Activated CD4-positive, alpha-beta memory T cell treated with anti-CD3 and anti-CD28 coated beads, Interleukin-2, amount 10 ng/mL, durations not matched to agents 7 days and 5 days (primary cell): ENCODE results near the gene SHKBP1. TPM values are rescaled to one million over a fixed set of nuclear protein-coding genes. Genes with fewer than 3 reads are reported as not detected.

ENCODE experiments used
- CTCF ChIA-PET: fragments of 350-600 bp; sonication (Branson Sonifier 250); formaldehyde crosslinking; loops from one replicate; lab custom pipeline; 2021; ENCODE audit warnings: antibody characterized with exemption, inconsistent platforms; lab: Charles Lee
- POLR2A ChIA-PET: fragments of 350-600 bp; sonication (Branson Sonifier 250); formaldehyde crosslinking; loops from one replicate; lab custom pipeline; 2021; ENCODE audit warnings: antibody characterized with exemption; lab: Charles Lee
- DNase-seq: peaks from one replicate; pipeline ENCODE4 v3.0.0-alpha.2; 2020
- H3K27ac Mint-ChIP-seq: one replicate; pipeline ENCODE4 v1.8.0; 2021; ENCODE audit warnings: mild to moderate bottlenecking, mixed read lengths
- H3K27me3 Mint-ChIP-seq: one replicate; pipeline ENCODE4 v1.8.0; 2021; ENCODE audit warnings: mixed read lengths
- H3K36me3 Mint-ChIP-seq: one replicate; pipeline ENCODE4 v1.8.0; 2021; ENCODE audit warnings: low read depth, mixed read lengths
- H3K4me1 Mint-ChIP-seq: one replicate; pipeline ENCODE4 v1.8.0; 2021; ENCODE audit warnings: mixed read lengths
- H3K4me3 Mint-ChIP-seq: one replicate; pipeline ENCODE4 v1.8.0; 2021; ENCODE audit warnings: mild to moderate bottlenecking, mixed read lengths
- H3K9me3 Mint-ChIP-seq: one replicate; pipeline ENCODE4 v1.8.0; 2021; ENCODE audit warnings: mixed read lengths
- total RNA-seq, 2 experiments: library from RNA; stranded (reverse); gene quantifications; one replicate each; pipeline ENCODE4 v1.2.3, GENCODE V29; 2021

Gene SHKBP1, protein sequence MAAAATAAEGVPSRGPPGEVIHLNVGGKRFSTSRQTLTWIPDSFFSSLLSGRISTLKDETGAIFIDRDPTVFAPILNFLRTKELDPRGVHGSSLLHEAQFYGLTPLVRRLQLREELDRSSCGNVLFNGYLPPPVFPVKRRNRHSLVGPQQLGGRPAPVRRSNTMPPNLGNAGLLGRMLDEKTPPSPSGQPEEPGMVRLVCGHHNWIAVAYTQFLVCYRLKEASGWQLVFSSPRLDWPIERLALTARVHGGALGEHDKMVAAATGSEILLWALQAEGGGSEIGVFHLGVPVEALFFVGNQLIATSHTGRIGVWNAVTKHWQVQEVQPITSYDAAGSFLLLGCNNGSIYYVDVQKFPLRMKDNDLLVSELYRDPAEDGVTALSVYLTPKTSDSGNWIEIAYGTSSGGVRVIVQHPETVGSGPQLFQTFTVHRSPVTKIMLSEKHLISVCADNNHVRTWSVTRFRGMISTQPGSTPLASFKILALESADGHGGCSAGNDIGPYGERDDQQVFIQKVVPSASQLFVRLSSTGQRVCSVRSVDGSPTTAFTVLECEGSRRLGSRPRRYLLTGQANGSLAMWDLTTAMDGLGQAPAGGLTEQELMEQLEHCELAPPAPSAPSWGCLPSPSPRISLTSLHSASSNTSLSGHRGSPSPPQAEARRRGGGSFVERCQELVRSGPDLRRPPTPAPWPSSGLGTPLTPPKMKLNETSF
- 100 to 1,000 TPM; 139 to 150 TPM for total RNA-seq

GRCh38 chr19:40576585-40577451 is at the start of gene SHKBP1:
TSS of gene SHKBP1 (plus strand) at chr19:40576873. CDS start at chr19:40576900, 27 bp downstream.
- Mint-ChIP-seq H3K4me1 (peaks cover 24% of the 10 kb centered on the region), H3K27ac (peak within 1 kb of the TSS; percentile 71), H3K4me3 (peak within 1 kb of the TSS; percentile 85), H3K36me3 (peaks cover 19% of the 10 kb centered on the region), H3K9me3 (no peaks in the 10 kb centered on the region), H3K27me3 (no peaks in the 10 kb centered on the region)
- POLR2A ChIA-PET, result interaction anchor here (1.5 kb wide), 1 partner anchor 28 kb away, joined by 8 read pairs; no protein-coding TSS in a partner anchor
- CTCF ChIA-PET, result no interaction called here
- peak; percentile 95 for DNase-seq

- no peaks in the 10 kb centered on the region for H3K36me3 Mint-ChIP-seq
- POLR2A ChIA-PET, result no interaction called here
- no peak for DNase-seq
- H3K4me1 Mint-ChIP-seq, result peaks cover 16% of the 10 kb centered on the region
- CTCF ChIA-PET, result no interaction called here
- peaks cover 31% of the 10 kb centered on the region for H3K27me3 Mint-ChIP-seq
- H3K9me3 Mint-ChIP-seq, result no peaks in the 10 kb centered on the region
- no peak overlapping the region for H3K27ac Mint-ChIP-seq
- no peak overlapping the region for H3K4me3 Mint-ChIP-seq
These were observed 48.6 kb upstream of the SHKBP1 start for GRCh38 chr19:40528078-40528477.

- no peaks in the 10 kb centered on the region for H3K36me3 Mint-ChIP-seq
- H3K27ac Mint-ChIP-seq, result no peak overlapping the region
- ChIA-PET POLR2A (no interaction called here), CTCF (interaction anchor here (0.6 to 1.3 kb wide), 2 partner anchors 63 to 560 kb away, joined by 3 to 5 read pairs; partner anchors contain the start of gene BLVRB)
- no peaks in the 10 kb centered on the region for H3K9me3 Mint-ChIP-seq
- peaks cover 33% of the 10 kb centered on the region for H3K27me3 Mint-ChIP-seq
- H3K4me3 Mint-ChIP-seq, result no peak overlapping the region
- H3K4me1 Mint-ChIP-seq, result peaks cover 16% of the 10 kb centered on the region
- no peak for DNase-seq
These were observed 48.1 kb upstream of the SHKBP1 start for GRCh38 chr19:40528533-40529092.

DNA sequence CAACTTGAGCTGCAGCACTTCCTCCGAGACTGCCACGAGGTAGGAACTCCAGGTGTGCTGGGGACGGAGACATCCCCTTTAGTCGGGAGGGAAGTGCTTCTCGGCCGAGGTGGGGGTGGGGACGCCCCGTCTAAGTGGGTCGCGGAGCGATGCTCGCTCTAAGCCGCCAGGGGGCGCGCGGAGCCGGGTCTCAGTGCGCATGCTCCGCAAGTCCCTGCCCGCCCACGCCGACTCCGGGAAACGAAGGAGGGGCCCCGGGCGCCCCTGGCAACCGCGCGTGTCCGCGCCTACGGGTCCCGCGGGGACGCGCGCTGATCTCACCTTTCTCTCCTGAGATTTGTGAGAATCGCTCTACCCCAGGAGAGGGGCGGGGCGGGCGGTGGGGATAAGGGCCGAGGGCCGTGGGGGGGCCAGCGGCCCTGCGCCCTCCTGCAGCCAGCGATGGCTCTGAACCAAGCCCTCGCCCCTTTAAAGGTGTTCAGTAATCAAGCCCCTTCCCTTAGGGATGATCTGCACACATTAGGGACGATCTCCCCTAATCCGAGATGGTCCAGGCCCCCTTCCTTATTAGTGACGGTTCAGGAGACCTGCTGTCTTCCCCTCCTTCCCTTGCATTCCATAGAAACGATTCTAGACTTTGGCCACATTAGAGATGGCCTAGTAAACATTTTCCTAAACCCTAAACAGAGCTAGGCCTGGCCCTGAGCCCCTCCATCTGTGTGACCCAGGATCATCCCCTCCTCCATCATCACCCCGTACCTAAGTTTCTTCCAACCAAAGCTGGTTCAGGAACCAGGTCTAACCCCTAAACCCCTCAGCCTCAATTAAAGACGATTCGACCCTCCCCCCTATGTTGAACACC is 47.3 kb upstream of the SHKBP1 start:
- no peaks in the 10 kb centered on the region for H3K9me3 Mint-ChIP-seq
- ChIA-PET CTCF (interaction anchor here (0.6 to 1.3 kb wide), 3 partner anchors 12 to 561 kb away, joined by 3 to 5 read pairs (median 3); partner anchors contain the start of gene BLVRB), POLR2A (no interaction called here)
- DNase-seq, result peak; percentile 90
- H3K36me3 Mint-ChIP-seq, result no peaks in the 10 kb centered on the region
- peak overlapping the region; percentile 58 for H3K4me3 Mint-ChIP-seq
- peaks cover 16% of the 10 kb centered on the region for H3K4me1 Mint-ChIP-seq
- H3K27ac Mint-ChIP-seq, result peak overlapping the region; percentile 36
- peaks cover 35% of the 10 kb centered on the region for H3K27me3 Mint-ChIP-seq

- ChIA-PET CTCF (interaction anchor here (0.8 kb wide), 1 partner anchor 11 kb away, joined by 3 read pairs; no protein-coding TSS in a partner anchor), POLR2A (no interaction called here)
- no peak overlapping the region for H3K4me3 Mint-ChIP-seq
- no peaks in the 10 kb centered on the region for H3K36me3 Mint-ChIP-seq
- peaks cover 31% of the 10 kb centered on the region for H3K27me3 Mint-ChIP-seq
- no peaks in the 10 kb centered on the region for H3K9me3 Mint-ChIP-seq
- H3K4me1 Mint-ChIP-seq, result peaks cover 16% of the 10 kb centered on the region
- no peak overlapping the region for H3K27ac Mint-ChIP-seq
- peak; percentile 26 for DNase-seq
These were observed 46.4 kb upstream of the SHKBP1 start for GRCh38 chr19:40530091-40530901.

DNA sequence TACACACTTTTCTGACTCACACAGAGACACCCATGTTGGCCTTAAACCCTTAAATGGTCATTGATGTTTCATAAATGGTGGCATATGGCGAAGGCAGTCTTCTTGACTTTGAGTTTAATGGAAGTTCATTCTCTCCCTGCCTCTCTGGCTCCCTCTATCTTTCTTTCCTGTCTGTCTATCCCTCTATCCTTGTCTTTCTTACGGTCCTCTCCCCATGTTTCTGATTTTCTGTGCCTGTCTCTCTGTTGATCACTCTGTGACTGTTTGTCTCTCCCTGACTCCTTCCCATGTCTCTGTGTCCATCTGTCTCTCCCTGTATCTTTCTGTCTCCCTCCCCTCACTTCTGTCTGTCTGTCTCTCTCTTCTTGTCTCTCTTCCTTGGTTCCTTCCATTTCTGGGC is 43.2 kb upstream of the SHKBP1 start:
- H3K4me1 Mint-ChIP-seq, result peaks cover 16% of the 10 kb centered on the region
- H3K27me3 Mint-ChIP-seq, result peaks cover 24% of the 10 kb centered on the region
- H3K4me3 Mint-ChIP-seq, result no peak overlapping the region

DNA sequence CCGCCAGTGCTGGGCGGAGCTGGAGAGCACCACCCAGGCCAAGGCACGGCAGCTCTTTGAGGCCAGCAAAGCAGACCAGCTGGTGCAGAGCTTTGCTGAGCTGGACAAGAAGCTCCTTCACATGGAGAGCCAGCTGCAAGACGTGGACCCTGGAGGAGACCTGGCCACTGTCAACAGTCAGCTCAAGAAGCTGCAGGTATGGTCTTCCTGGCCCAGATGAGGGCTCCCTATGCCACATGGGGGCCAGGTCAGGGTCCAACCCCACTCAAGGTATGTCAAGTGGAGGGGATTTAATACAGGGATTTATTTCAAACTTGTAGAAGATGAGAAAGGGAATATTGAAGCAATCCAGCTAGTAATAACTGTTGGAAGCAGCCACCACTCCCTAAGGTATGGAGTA is 42.5 kb upstream of the SHKBP1 start:
- H3K9me3 Mint-ChIP-seq, result no peaks in the 10 kb centered on the region
- H3K4me1 Mint-ChIP-seq, result peaks cover 11% of the 10 kb centered on the region
- H3K4me3 Mint-ChIP-seq, result no peak overlapping the region
- no peak for DNase-seq
- H3K36me3 Mint-ChIP-seq, result no peaks in the 10 kb centered on the region
- peaks cover 24% of the 10 kb centered on the region for H3K27me3 Mint-ChIP-seq
- ChIA-PET POLR2A (no interaction called here), CTCF (interaction anchor here (0.6 to 1.1 kb wide), 3 partner anchors 37 to 114 kb away, joined by 3 read pairs; no protein-coding TSS in a partner anchor)
- H3K27ac Mint-ChIP-seq, result no peak overlapping the region

More for the DNA sequence above, 43.2 kb upstream of the SHKBP1 start:
- DNase-seq, result no peak
- Mint-ChIP-seq H3K27ac (no peak overlapping the region), H3K36me3 (no peaks in the 10 kb centered on the region), H3K9me3 (no peaks in the 10 kb centered on the region)
- ChIA-PET POLR2A (no interaction called here), CTCF (interaction anchor here (0.9 to 2.1 kb wide), 6 partner anchors 10 to 228 kb away, joined by 3 to 7 read pairs (median 4); no protein-coding TSS in a partner anchor)

GRCh38 chr19:40539070-40539469 is 37.6 kb upstream of the SHKBP1 start:
- POLR2A ChIA-PET, result no interaction called here
- H3K27ac Mint-ChIP-seq, result no peak overlapping the region
- H3K27me3 Mint-ChIP-seq, result no peaks in the 10 kb centered on the region
- no peaks in the 10 kb centered on the region for H3K4me1 Mint-ChIP-seq
- no peak for DNase-seq
- H3K4me3 Mint-ChIP-seq, result no peak overlapping the region
- CTCF ChIA-PET, result no interaction called here
- no peaks in the 10 kb centered on the region for H3K9me3 Mint-ChIP-seq
- no peaks in the 10 kb centered on the region for H3K36me3 Mint-ChIP-seq

DNA sequence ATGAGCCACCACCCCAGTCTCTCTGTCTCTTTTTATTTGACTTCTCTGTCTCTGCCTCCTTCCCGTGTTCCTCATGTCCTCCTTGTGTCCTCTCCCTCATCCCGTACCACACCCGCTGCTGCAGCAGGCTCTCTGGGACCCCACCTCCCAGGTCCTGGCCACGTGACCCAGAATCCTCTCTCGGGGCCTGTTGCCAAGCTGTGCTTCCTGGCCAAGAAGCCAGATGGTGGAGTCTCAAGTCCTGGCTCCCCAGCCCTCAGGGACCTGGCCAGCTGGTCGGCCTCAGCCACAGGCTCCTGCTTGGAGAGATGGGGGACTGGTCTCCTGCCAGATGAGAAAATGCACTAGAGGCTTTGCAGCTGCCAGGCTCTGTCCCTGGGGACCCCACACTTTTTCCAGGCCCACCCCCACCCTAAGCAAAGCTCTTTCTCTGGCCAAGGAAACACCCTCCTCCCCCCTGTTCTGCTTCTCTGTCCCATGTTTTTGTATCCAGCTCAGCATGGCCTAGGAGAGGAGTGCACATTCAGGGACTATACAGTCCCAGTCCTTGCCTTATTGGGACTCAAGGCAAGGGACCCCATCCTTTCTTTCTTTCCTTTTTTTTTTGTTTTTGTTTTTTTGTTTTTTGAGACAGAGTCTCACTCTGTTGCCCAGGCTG is 34.3 kb upstream of the SHKBP1 start:
- POLR2A ChIA-PET, result interaction anchor here (1.1 kb wide), 1 partner anchor 61 kb away, joined by 3 read pairs; no protein-coding TSS in a partner anchor
- Mint-ChIP-seq H3K4me1 (no peaks in the 10 kb centered on the region), H3K4me3 (no peak overlapping the region), H3K27me3 (peaks cover 9% of the 10 kb centered on the region), H3K9me3 (peaks cover 3% of the 10 kb centered on the region), H3K36me3 (no peaks in the 10 kb centered on the region), H3K27ac (no peak overlapping the region)
- no peak for DNase-seq
- CTCF ChIA-PET, result interaction anchor here (0.6 to 1.5 kb wide), 4 partner anchors 10 to 1686 kb away, joined by 3 read pairs; no protein-coding TSS in a partner anchor

DNA sequence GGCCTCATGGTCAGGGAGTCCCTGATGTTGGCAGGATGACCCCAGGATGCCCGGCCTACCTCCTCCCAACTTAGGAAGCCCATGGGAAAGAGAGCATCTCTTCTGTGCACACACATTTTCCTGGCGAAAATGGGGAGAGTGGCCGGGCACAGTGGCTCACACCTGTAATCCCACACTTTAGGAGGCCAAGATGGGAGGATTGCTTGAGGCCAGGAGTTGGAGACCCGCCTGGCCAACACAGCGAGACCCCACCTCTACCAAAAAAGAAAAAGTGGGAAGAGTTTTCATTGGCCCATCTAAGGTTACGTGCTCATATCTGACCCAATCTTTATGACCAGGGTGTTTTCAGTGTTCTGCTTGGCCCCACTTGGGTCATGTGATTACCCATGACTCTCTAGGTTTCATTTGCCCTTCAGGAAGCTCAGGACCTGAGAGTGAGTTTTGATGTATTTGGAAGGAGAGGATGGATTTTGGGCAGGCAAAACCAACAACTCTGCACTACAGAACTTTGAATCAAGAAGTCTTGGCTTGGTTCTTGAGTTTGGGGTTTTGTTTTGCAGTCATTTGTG is 33.6 kb upstream of the SHKBP1 start:
- H3K4me3 Mint-ChIP-seq, result no peak overlapping the region
- no peaks in the 10 kb centered on the region for H3K36me3 Mint-ChIP-seq
- no peak overlapping the region for H3K27ac Mint-ChIP-seq
- H3K4me1 Mint-ChIP-seq, result no peaks in the 10 kb centered on the region
- POLR2A ChIA-PET, result interaction anchor here (1.1 kb wide), 1 partner anchor 61 kb away, joined by 3 read pairs; no protein-coding TSS in a partner anchor
- DNase-seq, result no peak
- H3K9me3 Mint-ChIP-seq, result peaks cover 3% of the 10 kb centered on the region
- CTCF ChIA-PET, result interaction anchor here (0.6 to 1.5 kb wide), 4 partner anchors 11 to 1685 kb away, joined by 3 read pairs; no protein-coding TSS in a partner anchor
- peaks cover 12% of the 10 kb centered on the region for H3K27me3 Mint-ChIP-seq
